Endothelial cell of umbilical vein (primary cell): ENCODE data around the gene DDX24.

Source experiments
- EZH2 ChIP-seq: IDR thresholded peaks from 2 replicates; pipeline ENCODE4 v1.6.1; 2012; ENCODE audit warnings: borderline replicate concordance, low read depth, mild to moderate bottlenecking, moderate library complexity, low read length, inconsistent platforms; ENCODE audit not compliant: severe bottlenecking
- POLR2A ChIP-seq: IDR thresholded peaks from 2 replicates; pipeline ENCODE4 v1.6.1; 2012; ENCODE audit warnings: low read depth, mild to moderate bottlenecking, control low read depth, low read length
- TF ChIP-seq, protein P1 (sequence below), 2 donors: IDR thresholded peaks; 1 replicate in 1 of 2; 2 replicates in 1 of 2; pipeline ENCODE4 v1.5.1; 2011; ENCODE audit warnings: low read length in 2 of 2, mild to moderate bottlenecking in 2 of 2, moderate library complexity in 2 of 2, control low read depth in 1 of 2, inconsistent platforms in 1 of 2, low read depth in 1 of 2; ENCODE audit not compliant: insufficient read depth in 1 of 2; ENCODE audit errors: extremely low read depth in 1 of 2
- TF ChIP-seq, protein P2 (sequence below): IDR thresholded peaks from 2 replicates; pipeline ENCODE4 v1.6.1; 2011; ENCODE audit not compliant: insufficient read depth, insufficient read length

DNA sequence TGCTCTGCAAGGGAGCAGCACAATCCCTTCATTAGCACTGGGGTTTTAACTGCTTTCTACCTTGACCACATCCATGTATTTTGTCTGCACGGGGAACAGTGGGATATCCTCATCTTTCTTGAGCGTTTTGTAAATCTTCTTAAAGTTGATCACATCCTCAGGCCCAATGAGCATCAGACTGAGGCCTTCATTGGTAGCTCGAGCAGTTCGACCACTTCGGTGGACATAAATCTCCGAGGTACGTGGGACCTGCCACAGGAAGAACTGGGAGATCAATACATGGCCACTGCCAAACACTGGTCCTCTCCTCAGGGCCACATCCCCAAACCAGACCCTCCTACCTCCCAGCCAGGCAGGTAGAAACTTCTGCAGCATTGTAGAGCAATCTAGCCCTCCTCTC, 26.1 kb downstream of the DDX24 start:
- TF ChIP-seq POLR2A (no peak), EZH2 (no peak)
- TF ChIP-seq, protein P1, sequence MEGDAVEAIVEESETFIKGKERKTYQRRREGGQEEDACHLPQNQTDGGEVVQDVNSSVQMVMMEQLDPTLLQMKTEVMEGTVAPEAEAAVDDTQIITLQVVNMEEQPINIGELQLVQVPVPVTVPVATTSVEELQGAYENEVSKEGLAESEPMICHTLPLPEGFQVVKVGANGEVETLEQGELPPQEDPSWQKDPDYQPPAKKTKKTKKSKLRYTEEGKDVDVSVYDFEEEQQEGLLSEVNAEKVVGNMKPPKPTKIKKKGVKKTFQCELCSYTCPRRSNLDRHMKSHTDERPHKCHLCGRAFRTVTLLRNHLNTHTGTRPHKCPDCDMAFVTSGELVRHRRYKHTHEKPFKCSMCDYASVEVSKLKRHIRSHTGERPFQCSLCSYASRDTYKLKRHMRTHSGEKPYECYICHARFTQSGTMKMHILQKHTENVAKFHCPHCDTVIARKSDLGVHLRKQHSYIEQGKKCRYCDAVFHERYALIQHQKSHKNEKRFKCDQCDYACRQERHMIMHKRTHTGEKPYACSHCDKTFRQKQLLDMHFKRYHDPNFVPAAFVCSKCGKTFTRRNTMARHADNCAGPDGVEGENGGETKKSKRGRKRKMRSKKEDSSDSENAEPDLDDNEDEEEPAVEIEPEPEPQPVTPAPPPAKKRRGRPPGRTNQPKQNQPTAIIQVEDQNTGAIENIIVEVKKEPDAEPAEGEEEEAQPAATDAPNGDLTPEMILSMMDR (IDR thresholded peaks at IDR 0.05; ENCODE audit: extremely low read depth in 1 of 2, insufficient read depth in 1 of 2, low read depth in 1 of 2, low read length in 2 of 2), result no peak
- TF ChIP-seq, protein P2, sequence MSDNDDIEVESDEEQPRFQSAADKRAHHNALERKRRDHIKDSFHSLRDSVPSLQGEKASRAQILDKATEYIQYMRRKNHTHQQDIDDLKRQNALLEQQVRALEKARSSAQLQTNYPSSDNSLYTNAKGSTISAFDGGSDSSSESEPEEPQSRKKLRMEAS, result no peak
